Activated T-cell treated with anti-CD3 and anti-CD28 coated beads for 1 hour (primary cell): ENCODE results near the gene MGLL.

Experiments used
- DNase-seq: peaks from one replicate; pipeline ENCODE4 v3.0.0-alpha.2; 2020; ENCODE audit warnings: low read depth

Gene MGLL

DNA sequence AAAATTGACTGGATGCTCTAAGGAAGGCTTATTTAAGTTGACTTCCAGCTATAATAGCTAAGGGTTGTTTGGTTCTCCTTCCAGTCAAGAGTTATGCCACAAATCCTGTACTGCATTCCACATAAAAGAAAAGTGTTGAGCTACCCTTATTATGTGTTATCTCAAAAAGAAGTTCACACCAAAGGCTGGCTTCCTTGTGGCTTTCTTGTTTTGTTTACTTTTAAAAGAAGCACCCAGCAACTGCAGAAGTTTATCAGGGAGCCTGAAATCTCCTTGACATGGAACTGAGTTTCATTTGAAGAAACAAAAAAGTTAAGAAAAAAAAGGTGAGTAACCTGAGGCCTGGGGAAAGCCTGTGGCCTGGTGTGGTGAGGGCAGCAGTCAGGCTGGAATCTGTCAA, 10.2 kb downstream of the MGLL start:
- no peak for DNase-seq

DNA sequence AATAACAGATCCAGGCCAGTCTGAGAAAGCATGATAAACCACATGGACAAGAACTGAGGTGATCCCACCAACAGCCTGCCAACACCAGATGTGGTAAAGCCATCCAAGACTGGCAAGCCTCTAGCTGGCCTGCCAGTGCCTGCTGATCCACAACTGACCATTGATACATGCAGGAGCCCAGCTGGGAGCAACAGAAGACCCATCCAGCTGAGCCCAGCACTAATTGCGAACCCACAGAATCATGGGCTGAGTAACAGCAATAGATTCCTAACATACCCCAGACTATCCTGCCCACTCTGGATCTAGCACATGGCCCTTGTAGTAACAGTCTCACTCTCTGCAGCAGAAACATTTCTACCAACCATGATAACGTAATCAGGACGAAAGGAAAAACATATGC, 10.6 kb downstream of the MGLL start:
- DNase-seq: no peak

DNA sequence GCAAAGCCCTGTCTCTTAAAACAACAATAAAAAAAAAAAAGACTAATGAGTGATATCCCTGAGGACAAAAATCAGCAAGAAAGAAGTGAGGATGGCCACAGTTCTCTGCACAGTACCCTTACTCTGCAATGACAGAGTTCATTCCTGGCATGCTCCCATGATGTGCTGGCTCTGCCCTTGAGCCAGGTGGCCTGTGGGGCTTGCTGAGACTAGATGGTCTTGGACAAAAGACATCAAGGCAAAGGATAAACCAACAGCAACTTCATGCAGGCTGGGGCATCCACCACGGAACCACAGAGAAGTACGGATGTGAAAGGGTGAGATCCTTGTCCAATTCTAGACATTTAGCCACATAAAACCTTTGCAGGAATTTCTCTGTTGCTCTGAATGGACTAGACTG, 12.7 kb downstream of the MGLL start:
- no peak for DNase-seq

DNA sequence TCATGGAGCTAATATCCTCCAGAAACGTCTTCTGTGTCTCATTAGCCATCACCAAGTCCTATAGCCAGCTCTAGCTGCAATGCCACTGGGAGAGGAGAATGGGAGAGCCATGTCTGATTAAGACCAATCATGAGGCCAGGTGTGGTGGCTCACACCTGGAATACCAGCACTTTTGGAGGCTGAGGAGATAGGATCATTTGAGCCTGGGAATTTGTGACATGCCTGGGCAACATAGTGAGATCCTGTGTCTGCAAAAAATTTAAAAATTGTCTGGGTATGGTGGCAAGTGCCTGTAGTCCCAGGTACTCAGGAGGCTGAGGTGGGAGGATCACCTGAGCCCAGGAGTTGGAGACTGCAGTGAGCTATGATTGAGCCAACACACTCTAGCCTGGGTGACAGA, 13.1 kb downstream of the MGLL start:
- no peak for DNase-seq

DNA sequence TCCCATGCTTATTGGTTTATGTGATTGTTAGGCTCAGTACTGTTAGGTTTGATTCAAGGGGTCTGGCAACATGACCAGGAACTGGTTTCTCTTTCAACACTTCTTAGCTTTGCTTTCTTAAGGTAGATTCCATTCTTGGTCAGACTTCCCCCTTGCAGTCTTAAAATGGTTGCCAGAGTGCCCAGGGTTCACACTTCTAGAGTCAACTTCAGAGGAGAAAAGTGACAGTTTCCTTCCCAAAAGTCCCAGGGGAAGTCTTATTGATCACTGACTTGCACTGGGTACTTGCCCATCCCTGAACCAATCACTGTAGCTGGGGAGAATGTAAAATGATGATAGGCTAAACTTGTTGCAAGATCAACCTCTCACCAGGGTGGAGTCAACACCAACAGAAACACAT, 14.1 kb downstream of the MGLL start:
- DNase-seq: no peak

DNA sequence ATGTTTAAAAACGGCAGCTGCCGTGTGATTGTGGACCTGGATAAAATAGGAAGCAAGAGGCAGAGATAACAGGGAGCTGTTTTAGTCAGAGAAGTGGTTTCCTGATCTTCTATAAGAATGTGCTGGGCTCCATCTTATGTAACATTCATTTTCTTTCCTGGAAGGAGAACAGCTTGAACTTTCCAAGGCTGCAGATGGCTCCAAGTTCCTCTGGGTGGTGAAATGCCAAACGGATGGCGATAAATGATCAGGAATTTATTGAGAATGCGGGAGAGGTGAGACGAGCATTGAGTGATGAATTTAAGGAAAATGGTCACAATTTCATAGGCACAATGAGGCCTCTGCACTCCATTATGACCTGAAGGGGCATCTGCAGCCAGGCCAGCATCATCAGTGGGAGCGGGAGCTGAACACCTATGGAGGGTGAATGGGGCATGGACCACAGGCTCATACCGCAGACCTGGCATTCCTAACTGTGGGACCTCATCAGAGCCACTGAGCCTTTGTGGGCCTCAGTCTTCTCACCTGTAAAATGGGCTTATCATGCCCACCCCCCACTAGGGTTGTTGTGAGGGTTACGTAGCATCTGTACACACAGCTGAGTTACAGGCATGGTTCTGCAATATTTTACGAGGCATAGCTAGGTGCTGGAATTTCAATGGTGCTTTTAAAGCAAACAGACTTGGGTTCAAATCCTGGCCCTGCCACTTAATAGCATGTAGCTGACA, 17.1 kb downstream of the MGLL start:
- DNase-seq: no peak

DNA sequence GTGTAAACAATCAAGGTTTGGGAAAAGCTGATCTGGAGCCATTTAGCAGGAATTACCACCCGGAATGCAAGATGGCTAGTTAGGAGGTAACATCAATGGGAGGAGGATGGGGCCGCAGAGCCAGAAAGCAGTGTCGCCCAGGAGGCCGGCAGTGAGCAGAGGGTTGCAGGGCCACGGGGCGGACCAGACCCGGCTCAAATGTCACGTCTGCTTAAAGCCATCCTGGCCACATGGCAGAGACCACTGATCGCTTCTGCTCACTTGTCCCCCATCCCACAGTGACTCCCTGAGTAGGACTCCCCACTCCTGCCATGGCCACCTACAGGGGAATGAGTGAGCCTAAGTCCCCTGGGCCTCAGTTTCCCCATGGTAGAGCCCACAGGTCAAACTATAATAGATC, 18.2 kb downstream of the MGLL start:
- no peak for DNase-seq

DNA sequence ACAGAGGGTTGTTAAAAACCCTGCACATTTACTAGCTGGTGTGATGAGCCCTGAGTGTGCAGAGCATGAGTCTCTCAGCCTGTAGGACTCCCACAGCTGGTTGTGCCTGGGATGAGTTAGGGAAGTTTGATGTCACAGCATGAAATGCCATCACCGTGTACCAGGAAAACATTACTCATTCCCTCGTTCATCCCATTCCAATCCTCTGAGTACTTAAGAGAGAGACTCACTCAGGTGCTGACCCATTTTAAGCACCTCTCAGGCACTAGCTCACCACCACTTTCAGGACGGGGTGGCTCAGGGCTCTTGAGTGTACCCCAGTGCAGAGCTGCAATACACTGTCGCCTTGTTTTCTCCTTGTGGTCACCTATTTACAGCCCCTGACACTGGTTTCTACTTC, 18.7 kb downstream of the MGLL start:
- no peak for DNase-seq

DNA sequence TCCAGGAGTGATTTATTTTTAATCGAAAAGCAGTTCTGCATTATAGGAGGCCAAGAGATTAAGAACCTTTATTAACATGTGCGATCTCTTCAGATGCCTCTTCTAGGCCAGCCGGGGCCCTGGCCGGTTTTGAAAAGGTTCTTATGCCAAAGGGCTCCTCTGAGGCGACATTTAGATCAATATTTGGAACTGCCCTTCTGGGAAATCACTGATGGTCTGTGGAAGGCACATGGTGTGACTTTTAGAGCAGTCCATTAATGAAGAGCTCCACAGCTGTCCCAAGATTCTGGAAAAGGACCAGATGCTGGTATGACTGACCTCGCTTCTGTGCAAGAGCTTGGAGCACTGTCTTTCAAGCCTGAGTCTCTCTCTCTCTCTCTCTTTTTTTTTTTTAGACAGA, 19.7 kb downstream of the MGLL start:
- no peak for DNase-seq

DNA sequence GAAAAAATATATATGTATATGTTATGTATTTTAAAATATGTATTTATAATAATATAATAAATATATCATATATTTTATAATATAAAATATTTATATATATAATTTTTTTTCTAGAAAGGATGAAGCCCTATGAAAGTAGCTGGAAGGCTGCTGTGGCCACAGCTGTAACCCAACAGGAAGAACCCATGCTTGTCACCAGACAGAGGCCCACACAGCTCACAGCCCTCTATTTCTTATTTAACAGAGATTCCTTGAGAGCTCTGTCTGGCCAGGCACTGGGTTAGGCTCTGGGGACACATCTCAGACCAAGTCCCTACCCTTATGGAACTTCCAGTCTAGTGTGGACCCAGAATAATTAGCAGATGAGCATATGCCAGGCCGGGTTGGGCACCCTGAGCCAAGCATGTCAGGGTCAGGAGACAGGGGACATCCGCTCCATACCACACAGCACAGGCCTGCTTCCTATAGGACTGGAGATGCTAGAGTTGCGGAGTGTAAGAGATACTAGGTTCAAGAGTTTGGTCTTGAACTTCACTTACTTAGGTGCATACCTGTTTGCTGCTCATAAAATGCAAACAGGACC, 20.5 kb downstream of the MGLL start:
- DNase-seq: no peak

DNA sequence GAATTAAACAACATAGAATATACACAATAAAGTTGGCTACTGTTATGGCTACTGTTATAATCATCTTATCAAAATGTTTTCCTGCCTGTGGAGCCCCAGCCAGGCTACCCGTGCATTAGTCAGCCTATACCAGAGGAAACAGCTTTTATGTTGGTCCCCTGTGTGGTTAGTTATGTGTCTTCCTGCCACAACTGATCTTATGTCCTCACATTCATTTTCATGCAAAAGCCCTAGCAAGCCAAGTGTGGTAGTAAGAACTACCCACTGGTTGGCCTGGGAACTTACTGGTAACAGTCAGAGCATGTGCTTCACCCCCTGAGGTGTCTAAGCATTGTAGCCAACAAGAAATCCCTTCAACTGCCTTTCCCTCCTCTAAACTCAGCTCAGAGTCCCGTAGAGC, 21.8 kb downstream of the MGLL start:
- DNase-seq: no peak

DNA sequence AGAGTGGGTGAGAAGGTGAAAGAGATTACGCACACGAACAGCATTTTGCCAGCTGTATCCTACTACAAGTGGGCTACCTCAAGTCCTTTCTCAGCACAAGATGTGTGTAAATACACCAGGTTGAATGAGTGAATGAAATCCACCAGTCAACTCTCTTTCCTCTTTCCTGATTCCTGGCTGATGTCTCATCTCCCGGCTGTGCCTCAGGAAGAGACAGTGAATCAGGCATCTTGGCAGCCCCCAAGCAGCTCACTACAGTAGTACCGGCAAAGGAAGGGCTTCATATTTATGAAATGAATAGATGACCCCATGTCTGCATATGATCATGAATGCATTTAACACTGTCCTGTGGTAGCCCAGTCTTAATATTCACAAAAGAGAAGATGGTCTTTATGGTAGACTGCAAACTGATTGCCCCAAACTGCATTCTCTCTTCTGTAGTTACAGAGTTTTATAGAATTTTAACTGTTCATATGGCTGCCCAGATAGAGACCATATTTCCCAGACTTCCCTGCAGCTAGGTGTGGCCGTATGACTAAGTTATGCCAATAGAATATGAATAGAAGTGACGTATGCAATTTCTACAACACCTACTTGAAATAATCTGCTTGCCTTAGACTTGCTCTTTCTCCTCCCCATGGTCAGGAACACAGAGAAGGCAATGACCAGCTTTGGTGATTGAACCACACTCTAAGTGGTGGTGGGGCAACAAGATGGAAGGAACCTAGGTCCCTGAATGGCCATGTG, 22.7 kb downstream of the MGLL start:
- DNase-seq: no peak

DNA sequence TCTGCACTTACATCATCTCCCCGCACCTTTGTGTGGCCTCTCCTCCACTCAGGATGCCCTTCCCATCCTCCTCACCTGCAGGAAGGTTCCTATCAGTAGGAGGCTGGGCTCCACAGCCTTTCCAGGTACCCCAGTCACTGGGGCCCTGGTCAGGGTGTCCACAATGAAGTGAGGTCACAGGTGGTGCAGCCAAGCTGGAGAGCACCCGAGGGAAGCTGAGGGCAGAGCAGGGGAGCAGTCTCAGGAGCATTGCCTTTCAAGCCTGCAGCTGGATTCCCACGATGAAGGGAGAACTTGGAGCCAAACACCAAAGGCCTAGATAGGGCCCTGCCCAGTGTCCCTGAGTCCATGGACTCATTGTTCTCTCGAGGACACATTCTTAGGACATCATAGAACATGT, 23.6 kb downstream of the MGLL start:
- no peak for DNase-seq

DNA sequence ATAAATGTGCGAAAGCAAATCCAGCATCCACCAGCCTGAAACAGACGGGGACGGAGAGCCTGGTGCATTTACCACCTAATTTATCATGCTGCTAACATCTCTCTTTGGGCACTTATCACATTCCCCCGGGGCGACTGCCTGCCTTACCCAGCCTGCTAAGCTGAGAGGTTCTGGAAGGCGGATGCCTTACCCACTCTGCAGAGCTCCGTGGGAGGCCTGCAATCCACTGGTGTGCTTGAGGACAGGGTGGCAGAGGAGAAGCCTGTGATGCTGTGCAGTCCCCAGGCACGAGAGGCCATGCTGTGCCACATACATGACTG, 25.5 kb downstream of the MGLL start:
- DNase-seq: no peak

DNA sequence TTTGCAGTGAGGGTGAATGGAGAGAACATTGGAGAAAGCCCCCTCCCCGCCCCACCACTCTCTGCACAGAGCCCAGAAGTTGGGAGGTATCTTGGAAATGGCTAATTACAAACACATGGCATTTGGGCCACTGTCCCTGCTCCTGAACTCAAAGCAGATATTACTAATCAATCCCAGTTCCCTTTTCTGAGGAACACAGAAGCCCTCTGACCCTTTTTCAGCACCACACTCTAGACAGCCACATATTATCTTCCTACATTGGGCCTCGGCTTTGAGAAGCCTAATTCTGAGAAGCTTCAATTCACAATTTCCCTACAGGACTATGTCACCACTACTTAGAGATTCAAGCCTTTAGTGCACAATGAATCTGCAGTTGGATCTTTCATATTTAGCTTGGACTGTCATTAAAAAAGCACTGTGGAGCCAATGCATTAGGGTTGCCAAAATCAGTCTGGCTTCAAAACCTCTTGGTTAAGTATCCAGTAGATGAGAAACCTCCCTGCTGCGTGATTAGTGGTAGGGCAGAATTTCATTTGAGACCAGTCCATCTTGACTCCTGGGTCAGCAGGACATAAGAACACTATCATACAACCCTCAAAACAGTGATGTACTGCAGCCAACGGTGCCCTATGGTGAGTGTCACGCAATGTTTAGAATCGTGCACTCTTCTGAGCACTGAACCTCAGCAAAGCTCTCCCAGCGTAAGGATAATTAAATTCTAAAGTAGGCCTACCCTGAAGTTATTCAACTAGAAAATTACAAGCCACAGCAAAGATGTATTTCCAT, 26.1 kb downstream of the MGLL start:
- no peak for DNase-seq

DNA sequence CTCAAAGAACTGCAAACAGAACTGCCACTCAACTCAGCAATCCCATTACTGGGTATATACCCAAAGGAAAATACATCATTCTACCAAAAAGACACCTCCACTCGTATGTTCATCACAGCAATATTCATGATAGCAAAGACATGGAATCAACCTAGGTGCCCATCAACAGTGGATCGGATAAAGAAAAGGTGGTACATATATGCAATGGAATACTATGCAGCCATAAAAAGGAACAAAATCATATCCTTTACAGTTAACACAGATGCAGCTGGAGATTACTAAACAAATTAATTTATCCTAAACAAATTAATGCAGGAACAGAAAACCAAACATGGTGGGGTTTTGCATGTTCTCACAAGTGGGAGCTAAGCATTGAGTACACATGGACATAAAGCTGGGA, 27.3 kb downstream of the MGLL start:
- DNase-seq: no peak

DNA sequence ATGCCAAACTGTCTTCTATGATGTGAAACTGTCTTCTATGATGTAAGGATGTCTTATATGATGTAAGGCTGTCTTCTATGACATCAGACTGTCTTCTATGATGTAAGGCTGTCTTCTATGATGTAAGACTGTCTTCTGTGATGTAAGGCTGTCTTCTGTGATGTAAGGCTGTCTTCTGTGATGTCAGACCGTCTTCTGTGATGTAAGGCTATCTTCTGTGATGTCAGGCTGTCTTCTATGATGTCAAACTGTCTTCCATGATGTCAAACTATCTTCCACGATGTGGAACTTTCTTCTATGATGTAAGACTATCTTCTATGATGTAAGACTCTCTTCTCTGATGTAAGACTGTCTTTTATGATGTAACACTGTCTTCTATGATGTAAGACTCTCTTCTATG, 27.9 kb downstream of the MGLL start:
- no peak for DNase-seq

DNA sequence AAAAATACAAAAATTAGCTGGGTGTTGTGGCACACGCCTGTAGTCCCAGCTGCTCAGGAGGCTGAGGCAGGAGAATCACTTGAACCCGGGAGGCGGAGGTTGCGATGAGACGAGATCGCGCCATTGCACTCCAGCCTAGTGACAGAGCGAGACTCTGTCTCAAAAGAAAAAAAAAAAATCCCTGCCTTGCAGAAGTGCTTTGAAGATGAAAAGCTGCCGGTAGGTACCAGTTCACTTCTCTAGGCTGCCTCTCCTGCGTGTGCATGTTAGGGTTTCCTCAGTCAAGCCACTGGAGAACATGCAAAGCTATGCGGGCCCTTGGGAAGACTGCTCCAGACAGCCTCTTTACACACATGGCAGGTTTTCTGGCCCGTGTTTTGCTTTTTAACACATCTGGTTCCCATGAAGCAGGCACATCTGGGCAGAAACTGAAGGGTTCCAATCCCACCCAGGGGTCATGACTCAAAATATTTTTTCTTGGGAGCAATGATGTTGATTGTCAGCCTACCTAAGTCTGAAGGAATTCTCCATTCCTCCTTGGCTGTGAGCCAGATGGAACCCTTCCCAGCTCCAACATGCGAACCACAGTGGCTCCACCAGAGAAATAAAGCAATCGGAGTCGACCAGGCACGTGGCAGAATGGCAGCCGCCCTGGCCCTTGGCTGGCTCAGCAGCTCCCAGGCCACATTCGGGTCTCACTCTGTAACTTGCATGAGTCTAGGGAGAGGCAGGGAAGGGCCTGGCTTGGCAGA, 29.6 kb downstream of the MGLL start:
- no peak for DNase-seq

DNA sequence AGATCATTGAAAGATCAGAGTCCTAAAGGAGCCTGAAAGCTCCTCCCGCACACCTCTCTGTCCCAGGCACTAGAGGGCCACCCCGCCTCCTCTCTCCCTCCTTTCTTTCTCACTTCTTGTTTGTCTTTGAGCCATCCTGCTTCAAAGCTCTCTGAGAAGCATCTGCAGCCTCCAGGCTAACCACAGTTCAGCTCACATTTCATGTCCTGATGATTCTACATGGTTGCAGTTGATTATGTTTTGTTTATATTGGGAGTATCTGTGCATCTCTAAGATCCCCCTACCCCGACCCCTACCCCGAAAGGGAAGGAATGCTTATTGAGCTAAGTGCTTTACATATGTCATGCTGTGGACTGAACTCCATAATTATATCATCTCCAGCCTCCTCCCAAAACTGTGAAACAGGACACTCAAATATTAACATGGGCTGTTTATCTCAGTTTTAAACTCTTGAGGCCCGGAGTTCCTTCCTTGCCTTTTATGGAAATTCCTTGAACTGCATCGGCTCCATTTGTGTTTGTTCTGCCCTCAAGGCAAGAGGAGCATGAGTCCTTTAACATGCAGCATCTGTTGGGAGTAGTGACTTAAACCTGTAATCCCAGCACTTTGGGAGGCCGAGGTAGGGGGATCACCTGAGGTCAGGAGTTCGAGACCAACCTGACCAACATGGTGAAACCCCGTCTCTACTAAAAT, 30.9 kb downstream of the MGLL start:
- DNase-seq: no peak

DNA sequence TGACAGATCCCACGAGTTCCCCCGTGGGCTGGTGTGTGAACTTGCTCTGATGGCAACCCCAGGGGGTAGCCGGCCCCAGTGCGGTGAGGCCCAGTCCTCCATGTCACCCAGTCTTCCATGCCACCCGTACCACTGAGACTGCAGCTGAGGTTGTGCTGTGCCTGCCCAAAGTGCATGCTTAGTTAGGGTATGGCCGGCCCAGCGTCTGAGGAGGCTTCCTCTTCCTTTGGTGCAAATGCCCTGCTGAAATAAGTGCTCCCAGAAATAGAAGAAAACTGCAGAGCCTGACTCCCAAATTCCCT, 31.5 kb downstream of the MGLL start:
- DNase-seq: no peak

DNA sequence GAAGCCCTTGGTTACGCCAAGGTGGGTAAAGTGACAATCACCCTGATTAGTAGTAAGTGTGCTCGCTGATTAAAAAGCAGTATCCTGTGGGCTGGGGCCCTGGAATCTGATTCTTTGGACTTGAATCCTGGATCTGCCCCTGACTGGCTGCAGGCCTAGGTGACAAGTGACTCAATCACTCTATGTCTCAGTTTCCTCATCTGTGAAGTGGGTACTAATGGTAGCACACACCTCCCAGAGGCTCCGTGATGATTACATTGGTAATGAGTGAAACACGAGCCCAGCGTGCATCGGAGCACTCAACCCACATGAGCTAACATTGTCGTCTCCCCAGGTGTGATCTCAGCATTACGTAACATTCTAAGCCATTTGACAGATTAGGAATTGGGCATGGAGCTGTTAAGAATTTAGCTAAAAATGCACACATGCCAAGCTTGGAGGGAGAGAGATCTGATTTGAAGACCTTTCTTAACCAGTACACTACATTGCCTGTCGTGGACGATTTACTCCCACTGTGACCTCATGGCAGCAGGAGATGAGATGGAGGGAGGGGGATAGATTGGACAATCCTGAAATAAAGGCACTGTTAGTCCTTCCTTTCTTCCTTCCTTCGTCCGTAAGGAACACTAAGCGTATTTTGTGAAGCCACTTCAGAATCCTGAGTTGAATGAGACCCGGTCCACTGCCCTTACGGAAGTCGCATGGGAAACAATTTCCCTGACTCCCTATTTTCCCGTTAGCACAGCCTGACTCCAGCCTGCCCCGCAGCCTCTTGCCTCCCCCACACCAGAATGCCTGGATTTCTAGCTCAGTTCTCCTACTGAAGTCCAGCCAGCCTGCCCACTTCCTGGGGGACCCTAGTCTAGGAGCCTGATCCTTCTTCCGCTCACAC, 32.1 kb downstream of the MGLL start:
- DNase-seq: no peak
